Activated T-cell treated with anti-CD3 and anti-CD28 coated beads for 24 hours (primary cell): ENCODE measurements around the gene FBXL4.

Experiments used
- DNase-seq: peaks from one replicate; pipeline ENCODE4 v3.0.0-alpha.2; 2020; ENCODE audit warnings: low read depth

The FBXL4 gene

GRCh38 chr6:98947411-98948292, at the start of gene FBXL4:
Gene FBXL4, minus strand, starts transcription at chr6:98947946. Its CDS starts 20,958 bp downstream, at chr6:98926988.
- peak; percentile 75 for DNase-seq

GRCh38 chr6:98995116-98995515, 47.4 kb upstream of the FBXL4 start:
- DNase-seq, result no peak

GRCh38 chr6:98992535-98992934, 44.8 kb upstream of the FBXL4 start:
- no peak for DNase-seq

- no peak for DNase-seq
Measured at GRCh38 chr6:98986071-98986615, 38.4 kb upstream of the FBXL4 start.

GRCh38 chr6:98985391-98985790, 37.6 kb upstream of the FBXL4 start:
- no peak for DNase-seq

- no peak for DNase-seq
Measured at GRCh38 chr6:98984121-98984520, 36.4 kb upstream of the FBXL4 start.

GRCh38 chr6:98981473-98981872, 33.7 kb upstream of the FBXL4 start:
- DNase-seq, result no peak

GRCh38 chr6:98980819-98981218, 33.1 kb upstream of the FBXL4 start:
- DNase-seq, result no peak

GRCh38 chr6:98977671-98978292, 30.0 kb upstream of the FBXL4 start:
- no peak for DNase-seq

- no peak for DNase-seq
Measured at GRCh38 chr6:98976674-98977385, 29.1 kb upstream of the FBXL4 start.

GRCh38 chr6:98975421-98975820, 27.7 kb upstream of the FBXL4 start:
- no peak for DNase-seq

- no peak for DNase-seq
Measured at GRCh38 chr6:98974309-98974708, 26.6 kb upstream of the FBXL4 start.

GRCh38 chr6:98973571-98973970, 25.8 kb upstream of the FBXL4 start:
- no peak for DNase-seq

- DNase-seq, result no peak
Measured at GRCh38 chr6:98971303-98971702, 23.6 kb upstream of the FBXL4 start.

- no peak for DNase-seq
Measured at GRCh38 chr6:98970469-98970868, 22.7 kb upstream of the FBXL4 start.

GRCh38 chr6:98967616-98968015, 19.9 kb upstream of the FBXL4 start:
- no peak for DNase-seq

- DNase-seq, result no peak
Measured at GRCh38 chr6:98959631-98960030, 11.9 kb upstream of the FBXL4 start.

GRCh38 chr6:98958776-98959175, 11.0 kb upstream of the FBXL4 start:
- no peak for DNase-seq

- DNase-seq, result no peak
Measured at GRCh38 chr6:98957450-98957849, 9.7 kb upstream of the FBXL4 start.

- DNase-seq, result no peak
Measured at GRCh38 chr6:98949589-98949988, 1.8 kb upstream of the FBXL4 start.

GRCh38 chr6:98946879-98947410, 801 bp downstream of the FBXL4 start:
- peak; percentile 13 for DNase-seq

GRCh38 chr6:98946266-98946878, 1.4 kb downstream of the FBXL4 start:
- no peak for DNase-seq
